Mesenchymal stem cell (in vitro differentiated cells and primary cell): ENCODE measurements around the gene LBHD1.
"Not testable (repeated sequence)": the region's sequence is repeated elsewhere in the genome, so short reads cannot be mapped to it uniquely, and the experiment has no call there.

ENCODE experiments used
- DNase-seq: peaks from one replicate; pipeline ENCODE4 v3.0.0-alpha.2; 2013
- H2AFZ ChIP-seq: one replicate; pipeline ENCODE4 v1.6.1; 2013; ENCODE audit warnings: low read depth, mild to moderate bottlenecking, control low read depth, inconsistent platforms, low read length, moderate library complexity
- H2AK5ac ChIP-seq: 2 replicates; pipeline ENCODE4 v1.6.1; 2013; ENCODE audit warnings: low read length, moderate library complexity, mild to moderate bottlenecking, inconsistent platforms; ENCODE audit not compliant: severe bottlenecking
- H2BK120ac ChIP-seq: one replicate; pipeline ENCODE4 v1.6.1; 2013; ENCODE audit warnings: low read depth, mild to moderate bottlenecking, inconsistent platforms, low read length, moderate library complexity
- H2BK12ac ChIP-seq, 2 experiments: one replicate each; pipeline ENCODE4 v1.6.1; 2013; ENCODE audit warnings: inconsistent platforms in 2 of 2, low read length in 2 of 2, mild to moderate bottlenecking in 2 of 2, moderate library complexity in 2 of 2, control low read depth in 1 of 2
- H2BK15ac ChIP-seq: one replicate; pipeline ENCODE4 v1.6.1; 2013; ENCODE audit warnings: mild to moderate bottlenecking, low read depth, inconsistent platforms; ENCODE audit not compliant: poor library complexity, severe bottlenecking
- H2BK5ac ChIP-seq: 2 replicates; pipeline ENCODE4 v1.6.1; 2013; ENCODE audit warnings: low read depth, mild to moderate bottlenecking, low read length, control low read depth, inconsistent platforms; ENCODE audit not compliant: poor library complexity, severe bottlenecking
- H3K14ac ChIP-seq, 2 experiments: one replicate each; pipeline ENCODE4 v1.6.1; 2013; ENCODE audit warnings: inconsistent platforms in 2 of 2, low read length in 2 of 2, control low read depth in 1 of 2, mild to moderate bottlenecking in 1 of 2, moderate library complexity in 1 of 2
- H3K18ac ChIP-seq, 2 experiments: one replicate each; pipeline ENCODE4 v1.6.1; 2013; ENCODE audit warnings: inconsistent platforms in 2 of 2, low read length in 2 of 2, control low read depth in 1 of 2, low read depth in 1 of 2, mild to moderate bottlenecking in 1 of 2
- H3K23ac ChIP-seq, 2 experiments: one replicate each; pipeline ENCODE4 v1.6.1; 2013; ENCODE audit warnings: inconsistent platforms in 2 of 2, low read length in 2 of 2, mild to moderate bottlenecking in 2 of 2, moderate library complexity in 2 of 2, control low read depth in 1 of 2
- H3K27ac ChIP-seq: 2 replicates; pipeline ENCODE4 v1.5.1; 2013; ENCODE audit warnings: mild to moderate bottlenecking, moderate library complexity, low read length, control low read depth, inconsistent platforms; ENCODE audit not compliant: poor library complexity, severe bottlenecking
- H3K27me3 ChIP-seq, 2 experiments: 2 replicates each; pipeline versions ENCODE4 v1.6.1 to v1.7.0; 2013; ENCODE audit warnings: low read length in 2 of 2, mild to moderate bottlenecking in 2 of 2, moderate library complexity in 2 of 2, control low read depth in 1 of 2, inconsistent platforms in 1 of 2; ENCODE audit not compliant: control insufficient read depth in 1 of 2, insufficient read depth in 1 of 2
- H3K36me3 ChIP-seq, 2 experiments: 2 replicates each; pipeline versions ENCODE4 v1.6.1 to v1.7.0; 2013; ENCODE audit warnings: low read length in 2 of 2, control low read depth in 1 of 2, inconsistent platforms in 1 of 2, low read depth in 1 of 2, mild to moderate bottlenecking in 1 of 2; ENCODE audit not compliant: insufficient read depth in 2 of 2, control insufficient read depth in 1 of 2
- H3K4ac ChIP-seq, 2 experiments: one replicate each; pipeline ENCODE4 v1.6.1; 2013; ENCODE audit warnings: inconsistent platforms in 2 of 2, low read length in 2 of 2, mild to moderate bottlenecking in 2 of 2, moderate library complexity in 2 of 2, control low read depth in 1 of 2, low read depth in 1 of 2
- H3K4me1 ChIP-seq: 2 replicates; pipeline ENCODE4 v1.6.1; 2013; ENCODE audit warnings: low read depth, low read length, control low read depth; ENCODE audit not compliant: control insufficient read depth, insufficient read depth
- H3K4me2 ChIP-seq: 2 replicates; pipeline ENCODE4 v1.6.1; 2013; ENCODE audit warnings: low read length, mild to moderate bottlenecking, inconsistent platforms; ENCODE audit not compliant: poor library complexity, severe bottlenecking
- H3K4me3 ChIP-seq, 2 experiments: 2 replicates each; pipeline versions ENCODE4 v1.5.1 to v1.7.0; 2013; ENCODE audit warnings: low read length in 2 of 2, mild to moderate bottlenecking in 2 of 2, control low read depth in 1 of 2, low read depth in 1 of 2; ENCODE audit not compliant: insufficient read depth in 1 of 2
- H3K79me1 ChIP-seq: replicated peaks from 2 replicates; pipeline ENCODE4 v1.6.1; 2013; ENCODE audit warnings: mild to moderate bottlenecking, control low read depth, low read length, inconsistent platforms; ENCODE audit not compliant: poor library complexity, severe bottlenecking
- H3K9ac ChIP-seq: 2 replicates; pipeline ENCODE4 v1.7.0; 2013; ENCODE audit warnings: mild to moderate bottlenecking, low read length, moderate library complexity
- H3K9me3 ChIP-seq: 2 replicates; pipeline ENCODE4 v1.7.0; 2013; ENCODE audit warnings: mild to moderate bottlenecking, low read length; ENCODE audit not compliant: control insufficient read depth
- H4K8ac ChIP-seq: one replicate; pipeline ENCODE4 v1.6.1; 2013; ENCODE audit warnings: inconsistent platforms, mild to moderate bottlenecking, low read length, moderate library complexity
- H4K91ac ChIP-seq: one replicate; pipeline ENCODE4 v1.6.1; 2013; ENCODE audit warnings: mild to moderate bottlenecking, low read length, inconsistent platforms
- WGBS: methylation state at CpG from one replicate; pipeline ENCODE4 v1.1.7; 2013; ENCODE audit warnings: mixed read lengths; 5-methylcytosine and 5-hydroxymethylcytosine counted together

Gene LBHD1

GRCh38 chr11:62705413-62705812 is 33.3 kb upstream of the LBHD1 start:
- Histone ChIP-seq H4K8ac (no peak overlapping the region), H3K18ac (peak overlapping the region in 1 of 2 experiments; percentile 19), H3K23ac (peak overlapping the region in 1 of 2 experiments; percentile 63), H3K9me3 (no peaks in the 10 kb centered on the region), H3K36me3 (peaks cover 35 to 36% of the 10 kb centered on the region in 2 experiments), H3K4me2 (peak overlapping the region; percentile 68), H2BK12ac (peak overlapping the region in 1 of 2 experiments; percentile 1), H3K27me3 (no peaks in the 10 kb centered on the region), H2AFZ (no peak overlapping the region), H3K4me3 (peak overlapping the region in 1 of 2 experiments; percentile 91), H3K14ac (peak overlapping the region in 1 of 2 experiments; percentile 8), H3K27ac (peak overlapping the region; percentile 82), H3K4ac (no peak overlapping the region), H4K91ac (peak overlapping the region; percentile 81), H3K79me1 (peaks cover 18% of the 10 kb centered on the region), H2BK15ac (no peak overlapping the region), H3K4me1 (peaks cover 33% of the 10 kb centered on the region), H2BK120ac (no peak overlapping the region), H2AK5ac (no peak overlapping the region), H3K9ac (peak overlapping the region; percentile 98), H2BK5ac (no peak overlapping the region)
- 78% methylated on average over 7 of the region's 7 CpGs for WGBS
- DNase-seq = no peak

GRCh38 chr11:62703921-62704320 is 31.9 kb upstream of the LBHD1 start:
- not testable (repeated sequence) for H2BK5ac ChIP-seq, H2AK5ac ChIP-seq, H3K27me3 ChIP-seq, H3K23ac ChIP-seq, H3K4me2 ChIP-seq, H4K91ac ChIP-seq, H2BK120ac ChIP-seq, H2BK12ac ChIP-seq, H4K8ac ChIP-seq, H2BK15ac ChIP-seq, H3K4me3 ChIP-seq, H3K4ac ChIP-seq, H3K27ac ChIP-seq, DNase-seq, H3K14ac ChIP-seq, H3K9me3 ChIP-seq, H2AFZ ChIP-seq, H3K9ac ChIP-seq, H3K18ac ChIP-seq
- peaks cover 25% of the 10 kb centered on the region for H3K4me1 ChIP-seq
- WGBS = 100% methylated on average over 3 of the region's 4 CpGs
- H3K36me3 ChIP-seq = peaks cover 32 to 34% of the 10 kb centered on the region in 2 experiments
- H3K79me1 ChIP-seq = peaks cover 20% of the 10 kb centered on the region

- no peaks in the 10 kb centered on the region for H3K27me3 ChIP-seq
Measured at GRCh38 chr11:62702246-62702645, 30.2 kb upstream of the LBHD1 start.

GRCh38 chr11:62694455-62695167 is 22.5 kb upstream of the LBHD1 start:
- Histone ChIP-seq H3K4ac (no peak overlapping the region), H3K27ac (no peak overlapping the region), H2AFZ (no peak overlapping the region), H2BK12ac (no peak overlapping the region), H3K9me3 (no peaks in the 10 kb centered on the region), H3K36me3 (peaks cover 36 to 42% of the 10 kb centered on the region in 2 experiments), H3K79me1 (peaks cover 13% of the 10 kb centered on the region), H3K23ac (no peak overlapping the region), H2AK5ac (peak overlapping the region; percentile 6), H2BK5ac (no peak overlapping the region), H2BK15ac (no peak overlapping the region), H3K4me1 (peaks cover 13% of the 10 kb centered on the region), H3K4me3 (no peak overlapping the region), H3K9ac (peak overlapping the region; percentile 77), H2BK120ac (no peak overlapping the region), H3K18ac (no peak overlapping the region), H3K27me3 (no peaks in the 10 kb centered on the region), H4K8ac (no peak overlapping the region), H3K14ac (no peak overlapping the region), H4K91ac (no peak overlapping the region), H3K4me2 (no peak overlapping the region)
- 64% methylated on average over 14 of the region's 14 CpGs for WGBS
- peak; percentile 84 for DNase-seq

More at GRCh38 chr11:62702246-62702645, 30.2 kb upstream of the LBHD1 start:
- H3K4ac ChIP-seq = no peak overlapping the region
- H2BK5ac ChIP-seq = no peak overlapping the region
- peaks cover 9% of the 10 kb centered on the region for H3K79me1 ChIP-seq
- H2BK120ac ChIP-seq = no peak overlapping the region
- H3K36me3 ChIP-seq = peaks cover 19 to 28% of the 10 kb centered on the region in 2 experiments
- H3K14ac ChIP-seq = no peak overlapping the region
- H2AFZ ChIP-seq = no peak overlapping the region
- H2AK5ac ChIP-seq = no peak overlapping the region
- H3K9me3 ChIP-seq = no peaks in the 10 kb centered on the region
- no peak overlapping the region for H3K4me3 ChIP-seq
- no peak overlapping the region for H3K23ac ChIP-seq
- H2BK15ac ChIP-seq = no peak overlapping the region
- no peak overlapping the region for H3K18ac ChIP-seq
- no peak overlapping the region for H4K8ac ChIP-seq
- 100% methylated on average over 7 of the region's 11 CpGs for WGBS
- no peak for DNase-seq
- H3K4me1 ChIP-seq = peaks cover 14% of the 10 kb centered on the region
- H2BK12ac ChIP-seq = no peak overlapping the region
- H3K4me2 ChIP-seq = no peak overlapping the region
- no peak overlapping the region for H3K27ac ChIP-seq
- no peak overlapping the region for H4K91ac ChIP-seq
- no peak overlapping the region for H3K9ac ChIP-seq
